Muscle layer of duodenum (tissue), 2 donors: ENCODE measurements around the gene PAN2.
"Not testable (repeated sequence)": the region's sequence is repeated elsewhere in the genome, so short reads cannot be mapped to it uniquely, and the experiment has no call there.

Experiments used
- H3K27ac ChIP-seq: one replicate; pipeline ENCODE4 v1.7.0; 2013; ENCODE audit warnings: mild to moderate bottlenecking, low read length
- H3K27me3 ChIP-seq: one replicate; pipeline ENCODE4 v1.7.0; 2013; ENCODE audit warnings: low read depth, mild to moderate bottlenecking, control low read depth, low read length
- H3K36me3 ChIP-seq, 2 donors: one replicate each; pipeline ENCODE4 v1.7.0; 2013; ENCODE audit warnings: low read length in 2 of 2, control low read depth in 1 of 2, mild to moderate bottlenecking in 1 of 2; ENCODE audit not compliant: insufficient read depth in 2 of 2, control insufficient read depth in 1 of 2
- H3K4me1 ChIP-seq, 2 donors: one replicate each; pipeline ENCODE4 v1.7.0; 2013; ENCODE audit warnings: low read length in 2 of 2, mild to moderate bottlenecking in 2 of 2, control low read depth in 1 of 2, moderate library complexity in 1 of 2; ENCODE audit not compliant: insufficient read depth in 2 of 2, control insufficient read depth in 1 of 2
- H3K4me3 ChIP-seq, 2 donors: one replicate each; pipeline ENCODE4 v1.7.0; 2013; ENCODE audit warnings: low read length in 2 of 2, low read depth in 1 of 2, mild to moderate bottlenecking in 1 of 2
- H3K9me3 ChIP-seq, 2 donors: one replicate each; pipeline ENCODE4 v1.7.0; 2013; ENCODE audit warnings: low read length in 2 of 2, control low read depth in 1 of 2, mild to moderate bottlenecking in 1 of 2; ENCODE audit not compliant: control insufficient read depth in 1 of 2
- donor health status: healthy.

PAN2 gene

GRCh38 chr12:56324206-56324605, 9.6 kb downstream of the PAN2 start:
- no peaks in the 10 kb centered on the region for H3K4me1 ChIP-seq
- H3K27ac ChIP-seq = no peak overlapping the region
- H3K4me3 ChIP-seq = no peak overlapping the region
- peaks cover 73 to 74% of the 10 kb centered on the region in 2 donors for H3K36me3 ChIP-seq
- no peaks in the 10 kb centered on the region for H3K9me3 ChIP-seq
- no peaks in the 10 kb centered on the region for H3K27me3 ChIP-seq

GRCh38 chr12:56321610-56322009, 12.2 kb downstream of the PAN2 start:
- H3K36me3 ChIP-seq = peaks cover 62 to 63% of the 10 kb centered on the region in 2 donors
- not testable (repeated sequence) for H3K4me1 ChIP-seq, H3K27me3 ChIP-seq, H3K4me3 ChIP-seq, H3K9me3 ChIP-seq, H3K27ac ChIP-seq

GRCh38 chr12:56321027-56321426, 12.8 kb downstream of the PAN2 start:
- Histone ChIP-seq H3K27ac (no peak overlapping the region), H3K36me3 (peaks cover 56 to 58% of the 10 kb centered on the region in 2 donors), H3K9me3 (no peaks in the 10 kb centered on the region), H3K4me3 (no peak overlapping the region), H3K4me1 (no peaks in the 10 kb centered on the region), H3K27me3 (no peaks in the 10 kb centered on the region)

GRCh38 chr12:56317675-56318074, 16.1 kb downstream of the PAN2 start:
- H3K4me1 ChIP-seq = peaks cover 0 to 13% of the 10 kb centered on the region in 2 donors
- no peak overlapping the region for H3K27ac ChIP-seq
- H3K9me3 ChIP-seq = no peaks in the 10 kb centered on the region
- H3K4me3 ChIP-seq = no peak overlapping the region
- peaks cover 23 to 25% of the 10 kb centered on the region in 2 donors for H3K36me3 ChIP-seq
- H3K27me3 ChIP-seq = no peaks in the 10 kb centered on the region

GRCh38 chr12:56315622-56316473, 18.0 kb downstream of the PAN2 start, which contains the start of gene CNPY2:
Gene CNPY2, minus strand, starts transcription at chr12:56315988. Its CDS starts 771 bp downstream, at chr12:56315217.
- Histone ChIP-seq H3K4me3 (peak within 1 kb of the TSS; percentile 79 to 85), H3K27me3 (no peaks in the 10 kb centered on the region), H3K4me1 (peaks cover 0 to 13% of the 10 kb centered on the region in 2 donors), H3K36me3 (peaks cover 18 to 21% of the 10 kb centered on the region in 2 donors), H3K27ac (peak within 1 kb of the TSS; percentile 96), H3K9me3 (no peaks in the 10 kb centered on the region)

- H3K27me3 ChIP-seq = no peaks in the 10 kb centered on the region
- peak overlapping the region; percentile 96 for H3K27ac ChIP-seq
- no peaks in the 10 kb centered on the region for H3K9me3 ChIP-seq
- H3K4me1 ChIP-seq = peaks cover 0 to 13% of the 10 kb centered on the region in 2 donors
- H3K4me3 ChIP-seq = peak overlapping the region; percentile 79 to 85
- peaks cover 24 to 27% of the 10 kb centered on the region in 2 donors for H3K36me3 ChIP-seq
Observed at GRCh38 chr12:56315249-56315621, 18.6 kb downstream of the PAN2 start.

- H3K27ac ChIP-seq = no peak overlapping the region
- H3K4me1 ChIP-seq = peaks cover 0 to 13% of the 10 kb centered on the region in 2 donors
- H3K36me3 ChIP-seq = peaks cover 18 to 32% of the 10 kb centered on the region in 2 donors
- no peaks in the 10 kb centered on the region for H3K27me3 ChIP-seq
- H3K9me3 ChIP-seq = no peaks in the 10 kb centered on the region
- H3K4me3 ChIP-seq = no peak overlapping the region
Observed at GRCh38 chr12:56311003-56311402, 22.8 kb downstream of the PAN2 start.

- H3K4me1 ChIP-seq = no peaks in the 10 kb centered on the region
- no peak overlapping the region for H3K27ac ChIP-seq
- peaks cover 18 to 32% of the 10 kb centered on the region in 2 donors for H3K36me3 ChIP-seq
- no peaks in the 10 kb centered on the region for H3K27me3 ChIP-seq
- no peak overlapping the region for H3K4me3 ChIP-seq
- no peaks in the 10 kb centered on the region for H3K9me3 ChIP-seq
Observed at GRCh38 chr12:56308714-56309113, 25.1 kb downstream of the PAN2 start.

GRCh38 chr12:56307221-56307965, 26.4 kb downstream of the PAN2 start:
- Histone ChIP-seq H3K36me3 (peaks cover 18 to 32% of the 10 kb centered on the region in 2 donors), H3K27ac (no peak overlapping the region), H3K9me3 (no peaks in the 10 kb centered on the region), H3K27me3 (no peaks in the 10 kb centered on the region), H3K4me1 (peaks cover 0 to under 1% of the 10 kb centered on the region in 2 donors), H3K4me3 (no peak overlapping the region)

GRCh38 chr12:56304872-56305590, 28.8 kb downstream of the PAN2 start:
- Histone ChIP-seq H3K36me3 (peaks cover 7 to 20% of the 10 kb centered on the region in 2 donors), H3K4me1 (peaks cover 6 to 20% of the 10 kb centered on the region in 2 donors), H3K27me3 (no peaks in the 10 kb centered on the region), H3K4me3 (no peak overlapping the region), H3K27ac (no peak overlapping the region), H3K9me3 (no peaks in the 10 kb centered on the region)

- Histone ChIP-seq H3K4me3 (no peak overlapping the region), H3K27ac (no peak overlapping the region), H3K27me3 (no peaks in the 10 kb centered on the region), H3K4me1 (peaks cover 8 to 23% of the 10 kb centered on the region in 2 donors), H3K36me3 (peaks cover 2 to 15% of the 10 kb centered on the region in 2 donors), H3K9me3 (no peaks in the 10 kb centered on the region)
Observed at GRCh38 chr12:56304276-56304675, 29.5 kb downstream of the PAN2 start.
